ENCODE data around the gene PLA2G4E.

Gene PLA2G4E

DNA sequence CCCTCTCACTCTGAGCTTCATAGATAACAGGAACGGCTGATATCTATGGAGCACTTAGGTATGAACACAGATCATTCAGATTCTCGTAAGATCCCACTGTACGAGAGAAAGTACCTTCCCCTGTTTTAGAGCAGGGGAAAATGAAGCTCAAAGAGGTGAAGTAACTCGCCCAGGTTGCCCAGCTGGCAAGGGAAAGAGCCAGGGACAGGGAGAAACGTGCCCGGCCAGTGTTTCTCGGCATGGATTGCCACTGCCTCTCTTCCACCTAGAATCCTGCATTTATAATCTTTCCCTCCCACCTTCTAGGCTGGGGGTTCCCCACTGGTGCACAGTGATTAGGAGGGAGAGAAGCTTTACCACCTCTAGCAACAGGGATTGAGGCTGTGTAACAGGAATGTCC lies 87.5 kb downstream of the PLA2G4E start:
- peaks cover 12 to 21% of the 10 kb centered on the region in 2 experiments for H3K4me1 ChIP-seq (ENCODE audit: control insufficient read depth in 1 of 2, insufficient read depth in 1 of 2, low read depth in 1 of 2, low read length in 1 of 2)
- H3K27me3 ChIP-seq, result no peaks in the 10 kb centered on the region
- H3K27ac ChIP-seq, result no peak overlapping the region
- no peaks in the 10 kb centered on the region for H3K36me3 ChIP-seq
- TF ChIP-seq, protein P1, sequence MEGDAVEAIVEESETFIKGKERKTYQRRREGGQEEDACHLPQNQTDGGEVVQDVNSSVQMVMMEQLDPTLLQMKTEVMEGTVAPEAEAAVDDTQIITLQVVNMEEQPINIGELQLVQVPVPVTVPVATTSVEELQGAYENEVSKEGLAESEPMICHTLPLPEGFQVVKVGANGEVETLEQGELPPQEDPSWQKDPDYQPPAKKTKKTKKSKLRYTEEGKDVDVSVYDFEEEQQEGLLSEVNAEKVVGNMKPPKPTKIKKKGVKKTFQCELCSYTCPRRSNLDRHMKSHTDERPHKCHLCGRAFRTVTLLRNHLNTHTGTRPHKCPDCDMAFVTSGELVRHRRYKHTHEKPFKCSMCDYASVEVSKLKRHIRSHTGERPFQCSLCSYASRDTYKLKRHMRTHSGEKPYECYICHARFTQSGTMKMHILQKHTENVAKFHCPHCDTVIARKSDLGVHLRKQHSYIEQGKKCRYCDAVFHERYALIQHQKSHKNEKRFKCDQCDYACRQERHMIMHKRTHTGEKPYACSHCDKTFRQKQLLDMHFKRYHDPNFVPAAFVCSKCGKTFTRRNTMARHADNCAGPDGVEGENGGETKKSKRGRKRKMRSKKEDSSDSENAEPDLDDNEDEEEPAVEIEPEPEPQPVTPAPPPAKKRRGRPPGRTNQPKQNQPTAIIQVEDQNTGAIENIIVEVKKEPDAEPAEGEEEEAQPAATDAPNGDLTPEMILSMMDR (IDR thresholded peaks at IDR 0.05), result no peak
- H3K4me3 ChIP-seq (ENCODE audit: low read depth in 1 of 2, low read length in 1 of 2), result no peak overlapping the region
- no peaks in the 10 kb centered on the region for H3K9me3 ChIP-seq

DNA sequence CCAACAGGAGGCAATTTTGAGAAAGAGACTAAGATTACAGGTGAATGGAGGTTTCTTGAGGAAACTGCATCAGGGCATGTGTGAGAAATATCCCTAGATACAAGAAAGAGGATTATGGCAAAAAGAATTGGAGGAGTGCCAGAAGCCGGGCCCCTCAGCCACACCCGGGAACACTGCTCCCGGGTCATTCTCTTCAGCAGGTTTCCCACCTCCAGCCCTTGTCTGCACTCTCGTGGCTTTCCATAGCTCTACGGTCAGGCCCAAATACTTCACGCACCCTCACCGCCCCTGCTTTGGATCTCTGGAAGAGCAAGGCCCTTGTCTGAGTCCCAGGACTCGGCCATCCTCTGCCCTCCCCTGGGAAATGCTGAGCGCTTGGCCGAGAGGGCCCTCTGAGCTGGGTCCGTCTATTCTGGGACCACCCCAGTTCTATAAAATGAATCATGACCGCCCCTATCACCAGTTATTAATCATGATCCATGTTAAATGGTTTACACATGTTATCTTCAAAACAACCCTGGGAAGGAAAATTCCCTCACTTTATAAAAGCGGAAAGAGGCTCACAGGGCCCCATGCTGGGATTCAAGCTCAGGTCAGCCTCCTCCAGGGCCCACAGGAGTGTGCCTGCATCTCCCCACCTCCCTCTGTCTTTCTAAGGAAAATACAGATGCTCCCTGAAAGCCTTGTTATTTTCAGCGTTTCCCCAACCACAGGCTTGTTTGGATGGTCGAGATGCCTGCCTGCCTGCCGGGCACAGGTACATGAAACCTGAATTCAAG lies 88.1 kb downstream of the PLA2G4E start:
- TF ChIP-seq, protein P1 (IDR thresholded peaks at IDR 0.05), result no peak
- H3K36me3 ChIP-seq, result no peaks in the 10 kb centered on the region
- no peaks in the 10 kb centered on the region for H3K9me3 ChIP-seq
- H3K27me3 ChIP-seq, result no peaks in the 10 kb centered on the region
- peaks cover 14 to 26% of the 10 kb centered on the region in 2 experiments for H3K4me1 ChIP-seq (ENCODE audit: control insufficient read depth in 1 of 2, insufficient read depth in 1 of 2, low read depth in 1 of 2, low read length in 1 of 2)
- H3K27ac ChIP-seq, result no peak overlapping the region
- H3K4me3 ChIP-seq (ENCODE audit: low read depth in 1 of 2, low read length in 1 of 2), result no peak overlapping the region

DNA sequence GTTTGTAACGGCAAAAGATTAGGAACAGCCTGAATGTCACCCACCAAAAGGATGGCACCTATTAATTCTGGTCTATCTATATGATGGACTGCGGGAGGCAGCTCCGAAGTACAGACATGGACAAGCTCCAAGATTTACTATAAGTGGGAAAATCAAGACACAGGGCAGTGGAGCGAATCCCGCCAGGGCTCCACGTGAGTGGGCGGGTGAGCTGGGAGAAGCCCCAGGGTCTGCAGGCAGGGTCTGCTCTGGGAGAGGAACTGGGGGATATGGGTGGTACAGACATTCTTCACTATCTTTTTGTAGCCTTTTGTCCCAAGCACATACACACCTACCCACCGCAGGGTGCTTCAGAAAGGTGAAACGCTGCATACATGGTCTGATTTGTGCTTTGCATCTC lies 88.7 kb downstream of the PLA2G4E start:
- no peaks in the 10 kb centered on the region for H3K36me3 ChIP-seq
- TF ChIP-seq, protein P1 (IDR thresholded peaks at IDR 0.05), result no peak
- H3K27ac ChIP-seq, result no peak overlapping the region
- H3K9me3 ChIP-seq, result no peaks in the 10 kb centered on the region
- no peak overlapping the region for H3K4me3 ChIP-seq (ENCODE audit: low read depth in 1 of 2, low read length in 1 of 2)
- no peaks in the 10 kb centered on the region for H3K27me3 ChIP-seq
- peaks cover 18 to 29% of the 10 kb centered on the region in 2 experiments for H3K4me1 ChIP-seq (ENCODE audit: control insufficient read depth in 1 of 2, insufficient read depth in 1 of 2, low read depth in 1 of 2, low read length in 1 of 2)

Measured in neutrophil (primary cell).